Amygdala (tissue), 56 donors: Measurements from ENCODE around the gene SORCS3.

Experiments used
- DNase-seq, 56 donors: peaks; one replicate each; lab custom pipeline; 2025; lab: John Stamatoyannopoulos, UW

The SORCS3 gene

GRCh38 chr10:104641187-104641936 is at the start of gene SORCS3:
Gene SORCS3 (plus strand): TSS chr10:104641290.
- peak in 1 of 56 donors; percentile 17 for DNase-seq

DNA sequence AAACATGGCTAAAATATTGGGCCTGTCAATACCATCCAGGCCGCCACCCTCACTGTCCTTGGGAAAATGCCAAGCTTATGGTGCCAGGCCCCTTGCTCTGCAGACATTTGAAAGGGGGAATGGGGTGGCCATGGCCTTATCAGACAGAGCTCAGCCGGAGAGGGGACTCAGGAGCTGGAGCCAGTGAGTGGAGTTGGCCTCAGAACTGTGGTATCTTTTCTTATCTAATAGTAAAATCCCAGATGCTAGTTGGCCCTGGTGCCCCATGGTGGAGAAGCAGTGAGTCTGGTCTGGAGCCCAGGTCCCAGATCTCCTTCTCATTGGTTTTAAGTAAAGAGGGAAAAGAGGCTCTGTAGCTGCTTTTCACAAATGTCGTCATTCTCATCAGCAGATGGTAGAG is 49.6 kb upstream of the SORCS3 start:
- DNase-seq = no peak

GRCh38 chr10:104601166-104601565 is 39.9 kb upstream of the SORCS3 start:
- DNase-seq = no peak

- no peak for DNase-seq
Observed at GRCh38 chr10:104608091-104608828, 32.8 kb upstream of the SORCS3 start.

DNA sequence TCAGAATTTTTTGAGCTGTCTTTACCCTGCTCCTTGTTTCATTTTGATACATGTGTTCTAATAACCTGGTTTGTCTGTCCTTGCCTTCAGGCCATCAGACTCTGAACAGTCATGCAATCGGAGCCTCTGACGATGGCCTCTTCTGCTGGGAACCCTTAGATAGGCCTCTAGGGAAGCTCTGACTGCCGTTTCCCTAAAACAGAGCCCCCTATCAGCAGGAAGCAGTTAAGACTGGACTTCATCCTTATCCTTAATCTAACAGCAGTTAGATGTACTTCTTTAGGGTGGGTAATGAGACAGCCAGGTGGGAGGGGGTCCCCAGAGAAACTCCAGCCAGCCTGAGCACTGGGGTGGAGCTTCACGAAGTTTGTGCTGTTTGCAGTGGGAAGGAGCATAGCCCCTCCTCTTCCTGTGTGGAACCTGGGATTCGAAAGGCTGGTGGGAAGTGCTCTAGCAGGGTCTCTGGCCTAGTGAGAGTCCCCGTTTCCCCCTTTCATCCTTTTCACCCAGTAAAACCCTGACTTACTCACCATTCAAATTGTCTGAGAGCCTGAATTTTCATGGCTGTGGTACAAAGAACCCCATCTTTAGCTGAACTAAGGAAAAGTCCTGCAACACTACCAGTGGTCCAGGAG is 28.4 kb upstream of the SORCS3 start:
- DNase-seq = no peak

DNA sequence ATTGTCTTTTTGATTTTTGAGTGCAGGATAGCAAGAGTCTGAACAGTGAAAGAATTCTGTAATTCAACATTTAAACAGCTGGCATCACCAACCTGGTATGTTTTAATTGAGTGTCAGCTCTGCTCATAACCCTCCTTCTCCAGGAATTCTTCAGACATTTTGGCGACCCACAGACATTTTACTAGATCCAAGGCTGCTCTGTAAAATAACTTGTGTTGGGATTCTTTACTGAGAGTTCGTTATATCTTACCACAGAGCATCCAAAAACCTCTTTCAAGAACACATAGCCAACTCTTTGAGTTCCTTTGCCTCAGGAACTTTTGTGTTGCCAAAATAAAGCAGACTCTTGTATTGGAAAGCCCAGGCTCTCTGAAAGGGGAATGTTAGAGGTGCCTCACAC is 27.7 kb upstream of the SORCS3 start:
- no peak for DNase-seq

DNA sequence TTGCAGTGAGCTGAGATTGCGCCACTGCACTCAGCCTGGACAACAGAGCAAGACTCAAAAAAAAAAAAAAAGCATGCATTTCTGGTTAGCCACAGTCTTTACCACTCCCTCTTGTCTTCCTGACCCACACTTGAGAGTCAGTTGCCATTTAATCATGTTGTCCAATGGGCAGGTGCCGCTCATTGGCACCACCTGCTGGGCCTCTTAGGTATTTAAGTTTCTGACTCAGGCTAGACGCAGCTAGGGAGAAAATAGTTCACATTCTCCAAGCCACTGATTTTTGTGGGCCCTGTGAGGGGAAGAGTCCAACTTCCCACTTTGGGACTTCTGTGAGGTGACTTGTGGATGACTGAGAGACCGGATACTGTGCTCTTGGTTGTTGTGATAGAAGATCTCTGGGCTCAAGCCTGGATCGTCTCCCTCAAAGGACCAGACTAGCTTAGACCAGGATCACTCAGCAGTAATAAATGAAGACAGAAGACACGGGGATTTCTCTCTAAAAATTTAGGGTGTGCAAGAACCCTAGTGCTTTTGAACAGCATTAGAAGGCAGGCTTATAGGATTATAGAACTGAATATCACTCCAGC is 26.8 kb upstream of the SORCS3 start:
- DNase-seq = no peak

DNA sequence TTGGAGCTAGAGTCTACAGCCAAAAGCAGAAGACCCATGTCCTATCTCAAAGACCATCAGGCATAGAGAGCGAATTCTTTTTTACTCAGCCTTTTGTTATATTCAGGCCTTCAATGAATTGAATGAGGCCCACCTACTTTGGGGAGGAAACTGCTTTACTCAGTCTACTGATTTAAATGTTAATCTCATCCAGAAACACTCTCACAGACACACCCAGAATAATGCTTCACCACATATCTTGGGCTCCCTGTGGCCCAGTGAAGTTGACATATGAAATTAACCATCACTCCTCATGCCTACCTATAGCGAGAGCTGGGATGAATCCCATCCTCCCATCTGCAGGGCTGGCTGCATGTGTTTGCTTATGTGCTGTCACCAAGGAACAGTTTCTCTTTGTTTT is 26.0 kb upstream of the SORCS3 start:
- no peak for DNase-seq

DNA sequence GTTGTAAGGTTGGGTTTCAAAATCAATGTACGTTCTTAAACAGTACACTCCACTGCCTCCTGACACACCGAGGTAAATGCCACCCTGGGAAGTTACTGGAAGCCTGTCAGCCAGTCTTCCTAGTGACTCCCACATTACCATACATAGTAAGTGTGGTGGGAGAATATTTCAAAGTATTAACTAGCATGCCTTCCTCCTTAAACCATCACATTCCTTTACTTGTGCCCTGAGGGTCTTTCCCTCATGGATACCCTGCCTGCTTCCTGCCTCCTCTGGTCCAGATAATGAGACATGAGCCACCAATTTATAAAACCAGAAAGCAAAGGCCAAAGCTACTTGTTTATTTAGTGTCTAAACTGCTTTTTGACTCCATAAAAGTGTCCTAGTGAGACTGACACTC is 23.3 kb upstream of the SORCS3 start:
- no peak for DNase-seq

DNA sequence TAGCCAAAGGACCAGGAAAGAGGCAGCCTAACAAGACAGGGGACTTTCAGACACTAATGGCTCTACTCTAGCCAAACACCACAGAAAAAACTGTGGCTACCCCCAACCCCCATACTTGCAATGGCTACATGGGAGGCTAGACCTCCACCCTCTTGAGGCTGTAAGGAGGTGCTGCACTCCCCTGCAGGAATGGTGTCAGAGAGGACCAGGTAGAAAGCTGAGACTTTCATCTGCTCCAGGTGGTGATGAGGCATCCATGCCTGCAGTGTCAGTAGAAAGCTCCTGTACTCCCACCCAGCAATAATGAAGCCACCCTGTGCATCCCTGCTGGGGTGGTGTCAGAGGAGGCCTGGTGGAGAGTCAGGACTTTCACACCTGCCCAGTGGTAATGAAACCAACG is 18.9 kb upstream of the SORCS3 start:
- DNase-seq = no peak

- DNase-seq = no peak
Observed at GRCh38 chr10:104622598-104623209, 18.4 kb upstream of the SORCS3 start.

DNA sequence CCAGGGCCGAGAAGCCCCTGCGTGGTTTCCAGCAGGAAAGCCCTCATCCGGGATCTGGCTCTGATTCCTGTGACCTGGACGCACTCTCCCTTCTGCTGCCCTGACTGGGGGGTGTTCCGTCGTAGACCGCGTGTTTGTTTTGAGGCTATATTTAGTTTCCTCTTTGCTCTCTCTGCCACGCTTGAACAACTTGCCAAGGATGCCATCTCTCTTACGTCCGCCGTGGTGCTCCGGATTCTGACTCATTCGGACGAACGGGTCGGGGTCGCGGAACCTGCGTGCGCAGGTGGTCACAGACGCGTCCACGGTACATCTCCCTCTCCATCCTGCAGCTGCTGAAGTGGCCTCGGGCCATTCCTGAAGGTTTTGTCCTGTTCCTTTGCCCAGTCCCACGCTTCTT is 10.4 kb upstream of the SORCS3 start:
- no peak for DNase-seq

DNA sequence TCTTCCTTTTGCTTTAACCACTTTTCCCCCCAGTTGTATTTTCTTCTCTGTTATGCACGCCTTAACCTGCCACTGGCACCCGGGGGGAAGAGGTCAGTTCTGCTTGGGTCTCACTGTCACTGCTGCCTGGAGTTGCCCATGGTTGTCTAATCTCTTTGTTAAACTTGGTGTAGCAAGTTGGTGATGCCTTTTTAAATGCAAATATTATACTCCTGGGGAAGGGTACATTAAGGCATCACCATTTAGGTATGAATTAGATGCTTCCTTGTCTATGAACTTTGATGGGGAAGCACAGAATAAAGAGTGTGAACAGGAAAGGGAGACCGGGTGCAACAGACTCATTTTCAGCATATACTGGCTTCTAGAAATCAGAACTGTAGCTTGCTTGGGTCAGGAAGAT is 9.1 kb upstream of the SORCS3 start:
- DNase-seq = no peak

- peak in 4 of 56 donors; percentile 16 to 40 (median 28) for DNase-seq
Observed at GRCh38 chr10:104638861-104639589, 2.1 kb upstream of the SORCS3 start.

GRCh38 chr10:104639590-104640338 is 1.3 kb upstream of the SORCS3 start:
- peak in 2 of 56 donors; percentile 15 to 27 for DNase-seq

- DNase-seq = peak in 4 of 56 donors; percentile 15 to 37 (median 25)
Observed at GRCh38 chr10:104640339-104641186, 527 bp upstream of the SORCS3 start.

DNA sequence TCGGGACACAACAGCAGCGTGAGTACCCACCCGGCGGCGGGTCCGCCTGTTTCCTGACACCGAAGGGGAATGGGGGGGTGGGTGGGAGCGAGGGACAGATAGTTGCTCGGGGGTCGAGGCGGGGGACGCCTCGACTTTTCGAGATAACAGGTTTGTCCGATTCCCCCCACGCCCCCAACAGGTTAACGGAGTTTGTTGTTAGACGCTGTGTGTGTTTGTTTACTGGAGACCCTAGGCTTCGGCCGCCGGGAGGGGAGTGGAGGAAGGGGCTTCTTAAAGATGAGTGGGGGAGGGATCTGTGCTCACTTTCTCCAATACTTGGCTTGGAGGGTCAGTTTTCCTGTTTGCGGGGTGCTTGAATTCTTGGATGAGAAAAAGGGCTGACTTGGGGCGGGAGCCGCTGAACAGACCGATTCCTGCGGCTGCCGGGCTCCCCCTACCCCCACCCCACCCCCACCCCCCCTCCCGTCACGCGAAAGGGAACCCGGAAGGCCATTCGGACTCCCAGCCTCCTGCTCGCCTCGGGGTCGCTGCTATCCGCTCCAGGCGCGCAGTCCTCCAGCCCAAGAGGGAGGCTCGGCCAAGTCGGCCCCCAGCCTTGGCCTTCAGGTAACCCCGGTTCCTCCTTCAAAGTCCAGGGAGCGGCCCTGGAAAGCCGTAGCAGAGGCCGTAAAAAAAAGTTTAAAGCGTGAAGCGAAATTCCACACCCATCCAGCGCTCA is 1.0 kb downstream of the SORCS3 start:
- no peak for DNase-seq
